Stimulated activated CD4-positive, alpha-beta T cell treated with anti-CD3 and anti-CD28 coated beads, Interleukin-1b, Interleukin-23, amount 100 ng/mL, for 48 hours (primary cell): Measurements from ENCODE around the gene RNF144A.
"Not testable (repeated sequence)": the region's sequence is repeated elsewhere in the genome, so short reads cannot be mapped to it uniquely, and the experiment has no call there.

Experiments
- DNase-seq: peaks from one replicate; pipeline ENCODE4 v3.0.0-alpha.2; 2020

The RNF144A gene

GRCh38 chr2:6930923-6931647 is 13.9 kb downstream of the RNF144A start:
- DNase-seq: no peak

GRCh38 chr2:6931753-6932152 is 14.5 kb downstream of the RNF144A start:
- DNase-seq: no peak

GRCh38 chr2:6932206-6932605 is 15.0 kb downstream of the RNF144A start:
- DNase-seq: no peak

GRCh38 chr2:6932828-6933227 is 15.6 kb downstream of the RNF144A start:
- DNase-seq: no peak

- DNase-seq: no peak
Measured at GRCh38 chr2:6933911-6934310, 16.7 kb downstream of the RNF144A start.

- DNase-seq: no peak
Measured at GRCh38 chr2:6934345-6934744, 17.1 kb downstream of the RNF144A start.

GRCh38 chr2:6934758-6935651 is 17.8 kb downstream of the RNF144A start:
- DNase-seq: no peak

- not testable (repeated sequence) for DNase-seq
Measured at GRCh38 chr2:6935652-6936020, 18.4 kb downstream of the RNF144A start.

GRCh38 chr2:6937157-6937556 is 19.9 kb downstream of the RNF144A start:
- no peak for DNase-seq

- no peak for DNase-seq
Measured at GRCh38 chr2:6937582-6937981, 20.4 kb downstream of the RNF144A start.

- DNase-seq: no peak
Measured at GRCh38 chr2:6939071-6939470, 21.9 kb downstream of the RNF144A start.

GRCh38 chr2:6940820-6941219 is 23.6 kb downstream of the RNF144A start:
- no peak for DNase-seq

GRCh38 chr2:6941299-6942046 is 24.3 kb downstream of the RNF144A start:
- no peak for DNase-seq

GRCh38 chr2:6942848-6943247 is 25.6 kb downstream of the RNF144A start:
- no peak for DNase-seq

- no peak for DNase-seq
Measured at GRCh38 chr2:6943523-6943922, 26.3 kb downstream of the RNF144A start.

GRCh38 chr2:6943971-6944370 is 26.8 kb downstream of the RNF144A start:
- no peak for DNase-seq

GRCh38 chr2:6944555-6944954 is 27.3 kb downstream of the RNF144A start:
- no peak for DNase-seq

GRCh38 chr2:6945087-6945813 is 28.0 kb downstream of the RNF144A start:
- no peak for DNase-seq

GRCh38 chr2:6945821-6946220 is 28.6 kb downstream of the RNF144A start:
- no peak for DNase-seq

GRCh38 chr2:6946722-6947121 is 29.5 kb downstream of the RNF144A start:
- no peak for DNase-seq

- no peak for DNase-seq
Measured at GRCh38 chr2:6947929-6948676, 30.9 kb downstream of the RNF144A start.
